GM13977 (cell line): ENCODE data around the gene KMT2D.

Experiments
- DNase-seq: peaks from one replicate; pipeline ENCODE4 v3.0.0; 2012; ENCODE audit warnings: low spot score
- CTCF ChIP-seq: IDR thresholded peaks from 2 replicates; pipeline ENCODE4 v1.5.1; 2012; ENCODE audit warnings: mild to moderate bottlenecking, control low read depth; ENCODE audit not compliant: insufficient read depth; ENCODE audit errors: extremely low read depth, missing control alignments
- in situ Hi-C: fragments of 300-500 bp; cut with MboI; formaldehyde crosslinking; loops from one replicate; pipeline ENCODE4 v1.12.0; 2022; ENCODE audit warnings: low sequenced_read_pairs, low pct_unique_long_range_greater_than_20kb, mixed read lengths, inconsistent platforms; ENCODE audit not compliant: unreplicated experiment

KMT2D gene

GRCh38 chr12:49052451-49053208 lies 8.0 kb downstream of the KMT2D start:
- TF ChIP-seq CTCF: no peak
- in situ Hi-C loops: no loop called here

GRCh38 chr12:49051777-49052438 lies 8.7 kb downstream of the KMT2D start:
- in situ Hi-C loops: no loop called here
- no peak for DNase-seq
- no peak for TF ChIP-seq CTCF

More at GRCh38 chr12:49052451-49053208, 8.0 kb downstream of the KMT2D start:
- DNase-seq: no peak

- DNase-seq: no peak
- in situ Hi-C loops: no loop called here
- no peak for TF ChIP-seq CTCF
These were observed 9.2 kb downstream of the KMT2D start for GRCh38 chr12:49051373-49051764.

- in situ Hi-C loops: no loop called here
- DNase-seq: no peak
- no peak for TF ChIP-seq CTCF
These were observed 9.9 kb downstream of the KMT2D start for GRCh38 chr12:49050507-49051372.

GRCh38 chr12:49049566-49050224 lies 10.9 kb downstream of the KMT2D start:
- DNase-seq: no peak
- in situ Hi-C loops: no loop called here
- no peak for TF ChIP-seq CTCF

- DNase-seq: no peak
- in situ Hi-C loops: no loop called here
These were observed 11.6 kb downstream of the KMT2D start for GRCh38 chr12:49048953-49049352.

More at GRCh38 chr12:49048953-49049352, 11.6 kb downstream of the KMT2D start:
- no peak for TF ChIP-seq CTCF
